Measurements from ENCODE around the gene GGA3. TPM values are rescaled to one million over a fixed set of nuclear protein-coding genes. Genes with fewer than 3 reads are reported as not detected.
"Not testable (repeated sequence)": the region's sequence is repeated elsewhere in the genome, so short reads cannot be mapped to it uniquely, and the experiment has no call there.

GGA3 gene
- total RNA-seq, 1 donor from 2014 or later, result 28.4 TPM

DNA sequence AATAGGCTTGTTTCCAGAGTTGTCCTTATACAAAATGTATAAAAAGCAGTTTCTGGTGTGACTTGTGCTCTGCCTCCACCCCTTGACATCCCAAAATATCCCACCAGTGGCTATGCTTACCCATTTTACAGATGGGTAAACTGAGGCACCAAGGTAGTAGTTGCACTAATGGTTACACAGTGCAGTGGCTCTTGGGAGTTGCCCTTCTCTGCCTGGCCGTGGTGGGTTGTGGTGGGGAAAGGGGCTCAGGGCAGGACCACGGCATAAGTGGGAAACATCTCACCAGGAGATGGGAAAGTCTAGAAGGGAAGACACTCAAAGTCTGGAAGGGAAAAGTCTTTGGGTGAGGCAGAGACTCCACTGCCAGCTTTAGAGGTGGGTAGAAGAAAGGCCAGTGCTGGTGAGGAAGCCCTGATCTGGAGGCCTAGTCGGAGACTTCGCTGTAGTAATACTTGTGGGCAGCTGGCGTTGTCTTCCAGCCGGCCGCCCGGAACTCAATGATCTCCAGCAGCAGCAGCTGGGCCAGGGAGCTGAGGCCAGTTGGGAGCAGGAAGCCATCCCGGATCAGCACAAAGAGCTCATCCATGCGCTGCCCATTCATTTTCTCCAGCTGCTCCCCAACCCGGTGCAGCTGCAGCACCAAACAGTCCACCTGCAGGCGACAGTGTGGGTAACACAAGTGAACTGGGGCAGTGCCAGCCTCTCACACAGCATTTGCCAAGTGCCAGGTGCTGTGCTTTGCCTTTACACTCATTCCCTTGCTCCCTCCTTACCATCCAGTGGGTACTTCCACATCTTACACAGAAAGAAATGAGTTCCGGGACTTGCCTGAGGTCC is 5.1 kb upstream of the GGA3 start:
- TF ChIP-seq, protein P1, sequence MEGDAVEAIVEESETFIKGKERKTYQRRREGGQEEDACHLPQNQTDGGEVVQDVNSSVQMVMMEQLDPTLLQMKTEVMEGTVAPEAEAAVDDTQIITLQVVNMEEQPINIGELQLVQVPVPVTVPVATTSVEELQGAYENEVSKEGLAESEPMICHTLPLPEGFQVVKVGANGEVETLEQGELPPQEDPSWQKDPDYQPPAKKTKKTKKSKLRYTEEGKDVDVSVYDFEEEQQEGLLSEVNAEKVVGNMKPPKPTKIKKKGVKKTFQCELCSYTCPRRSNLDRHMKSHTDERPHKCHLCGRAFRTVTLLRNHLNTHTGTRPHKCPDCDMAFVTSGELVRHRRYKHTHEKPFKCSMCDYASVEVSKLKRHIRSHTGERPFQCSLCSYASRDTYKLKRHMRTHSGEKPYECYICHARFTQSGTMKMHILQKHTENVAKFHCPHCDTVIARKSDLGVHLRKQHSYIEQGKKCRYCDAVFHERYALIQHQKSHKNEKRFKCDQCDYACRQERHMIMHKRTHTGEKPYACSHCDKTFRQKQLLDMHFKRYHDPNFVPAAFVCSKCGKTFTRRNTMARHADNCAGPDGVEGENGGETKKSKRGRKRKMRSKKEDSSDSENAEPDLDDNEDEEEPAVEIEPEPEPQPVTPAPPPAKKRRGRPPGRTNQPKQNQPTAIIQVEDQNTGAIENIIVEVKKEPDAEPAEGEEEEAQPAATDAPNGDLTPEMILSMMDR (IDR thresholded peaks at IDR 0.05), result no peak
- Mint-ChIP-seq H3K27me3 (ENCODE audit: low read depth) (no peaks in the 10 kb centered on the region), H3K27ac (ENCODE audit: unreplicated experiment) (no peak overlapping the region), H3K4me1 (ENCODE audit: low read depth) (peaks cover 24% of the 10 kb centered on the region), H3K4me3 (ENCODE audit: unreplicated experiment) (no peak overlapping the region), H3K9me3 (ENCODE audit: low read depth) (no peaks in the 10 kb centered on the region), H3K36me3 (ENCODE audit: low read depth) (peaks cover 5% of the 10 kb centered on the region)
- no peak for DNase-seq (ENCODE audit: low spot score)

DNA sequence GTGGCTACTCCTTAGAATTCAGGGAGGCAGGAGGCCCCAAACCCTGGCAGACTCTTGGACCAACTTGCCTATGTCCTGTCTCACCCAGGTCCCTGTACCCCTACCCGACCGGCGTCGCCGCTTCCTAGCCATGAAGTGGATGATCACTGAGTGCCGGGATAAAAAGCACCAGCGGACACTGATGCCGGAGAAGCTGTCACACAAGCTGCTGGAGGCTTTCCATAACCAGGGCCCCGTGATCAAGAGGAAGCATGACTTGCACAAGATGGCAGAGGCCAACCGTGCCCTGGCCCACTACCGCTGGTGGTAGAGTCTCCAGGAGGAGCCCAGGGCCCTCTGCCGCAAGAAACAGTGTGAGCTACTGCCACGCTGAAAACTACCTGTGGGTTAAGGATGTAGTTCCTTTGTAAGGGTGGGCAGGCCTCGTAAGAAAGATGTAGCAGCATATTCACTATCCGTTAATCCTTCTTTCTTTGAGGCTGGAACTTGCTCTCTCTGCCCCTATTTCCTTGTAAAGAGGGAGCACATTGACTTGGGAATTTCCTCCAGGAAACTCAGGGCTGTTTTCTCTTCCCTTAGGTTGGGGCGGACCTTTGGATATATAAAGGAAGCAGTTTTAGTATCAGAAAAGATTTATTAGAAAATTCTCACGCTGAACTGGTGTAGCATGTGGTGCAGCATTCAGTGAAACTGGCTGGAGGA is 4.4 kb upstream of the GGA3 start:
- no peak for DNase-seq (ENCODE audit: low spot score)
- no peaks in the 10 kb centered on the region for H3K9me3 Mint-ChIP-seq (ENCODE audit: low read depth)
- TF ChIP-seq, protein P1 (IDR thresholded peaks at IDR 0.05), result no peak
- H3K27ac Mint-ChIP-seq (ENCODE audit: unreplicated experiment), result no peak overlapping the region
- no peaks in the 10 kb centered on the region for H3K27me3 Mint-ChIP-seq (ENCODE audit: low read depth)
- H3K4me1 Mint-ChIP-seq (ENCODE audit: low read depth), result peaks cover 28% of the 10 kb centered on the region
- no peak overlapping the region for H3K4me3 Mint-ChIP-seq (ENCODE audit: unreplicated experiment)
- peaks cover 5% of the 10 kb centered on the region for H3K36me3 Mint-ChIP-seq (ENCODE audit: low read depth)

DNA sequence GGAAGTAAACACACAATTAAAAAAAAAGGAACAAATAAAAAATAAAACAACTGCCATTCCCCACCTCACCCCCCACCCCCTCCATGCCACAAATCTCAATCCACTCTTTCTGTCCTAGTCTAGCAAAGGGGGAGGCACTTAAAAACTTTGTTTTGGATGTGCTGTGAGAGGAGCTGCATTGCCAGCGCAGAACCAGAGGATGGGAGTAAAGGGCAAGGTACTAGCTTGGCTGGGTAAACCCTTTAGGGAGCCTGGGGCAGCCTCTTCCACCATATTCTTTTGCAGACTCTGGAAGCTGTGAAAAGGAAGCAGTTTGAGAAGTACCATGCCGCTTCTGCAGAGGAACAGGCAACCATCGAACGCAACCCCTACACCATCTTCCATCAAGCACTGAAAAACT is 1.6 kb upstream of the GGA3 start:
- peak overlapping the region; percentile 98 for H3K4me3 Mint-ChIP-seq (ENCODE audit: unreplicated experiment)
- DNase-seq (ENCODE audit: low spot score), result no peak
- H3K36me3 Mint-ChIP-seq (ENCODE audit: low read depth), result peaks cover 5% of the 10 kb centered on the region
- H3K27me3 Mint-ChIP-seq (ENCODE audit: low read depth), result no peaks in the 10 kb centered on the region
- TF ChIP-seq, protein P1 (IDR thresholded peaks at IDR 0.05), result no peak
- H3K9me3 Mint-ChIP-seq (ENCODE audit: low read depth), result no peaks in the 10 kb centered on the region
- H3K4me1 Mint-ChIP-seq (ENCODE audit: low read depth), result peaks cover 36% of the 10 kb centered on the region
- H3K27ac Mint-ChIP-seq (ENCODE audit: unreplicated experiment), result no peak overlapping the region

DNA sequence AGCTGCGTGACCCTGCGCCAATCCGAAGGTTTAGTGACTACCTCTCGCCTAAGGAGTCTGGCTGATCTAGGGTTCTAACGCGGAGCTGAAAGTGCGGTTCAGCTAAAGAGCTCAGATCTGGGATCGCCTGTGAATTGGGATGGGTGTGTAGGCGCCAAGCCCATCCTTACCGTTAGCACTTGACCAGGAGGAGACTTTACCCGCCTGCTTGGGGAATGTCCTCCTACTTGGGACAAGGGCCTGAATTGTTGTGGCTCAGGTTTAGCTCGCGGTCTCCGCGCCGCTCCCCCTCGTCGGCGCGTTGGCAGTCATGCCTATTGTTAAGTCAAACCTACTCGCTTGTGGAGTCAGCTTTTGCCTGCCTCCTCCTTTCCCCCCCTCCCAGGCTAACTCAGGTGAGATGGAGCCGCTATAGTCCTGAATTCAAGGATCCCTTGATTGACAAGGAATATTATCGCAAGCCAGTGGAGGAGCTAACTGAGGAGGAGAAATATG is 753 bp upstream of the GGA3 start:
- peak overlapping the region; percentile 98 for H3K4me3 Mint-ChIP-seq (ENCODE audit: unreplicated experiment)
- peaks cover 5% of the 10 kb centered on the region for H3K36me3 Mint-ChIP-seq (ENCODE audit: low read depth)
- peaks cover 40% of the 10 kb centered on the region for H3K4me1 Mint-ChIP-seq (ENCODE audit: low read depth)
- DNase-seq (ENCODE audit: low spot score), result no peak
- H3K27me3 Mint-ChIP-seq (ENCODE audit: low read depth), result no peaks in the 10 kb centered on the region
- TF ChIP-seq, protein P1 (IDR thresholded peaks at IDR 0.05), result no peak
- H3K9me3 Mint-ChIP-seq (ENCODE audit: low read depth), result no peaks in the 10 kb centered on the region
- H3K27ac Mint-ChIP-seq (ENCODE audit: unreplicated experiment), result peak overlapping the region; percentile 100

DNA sequence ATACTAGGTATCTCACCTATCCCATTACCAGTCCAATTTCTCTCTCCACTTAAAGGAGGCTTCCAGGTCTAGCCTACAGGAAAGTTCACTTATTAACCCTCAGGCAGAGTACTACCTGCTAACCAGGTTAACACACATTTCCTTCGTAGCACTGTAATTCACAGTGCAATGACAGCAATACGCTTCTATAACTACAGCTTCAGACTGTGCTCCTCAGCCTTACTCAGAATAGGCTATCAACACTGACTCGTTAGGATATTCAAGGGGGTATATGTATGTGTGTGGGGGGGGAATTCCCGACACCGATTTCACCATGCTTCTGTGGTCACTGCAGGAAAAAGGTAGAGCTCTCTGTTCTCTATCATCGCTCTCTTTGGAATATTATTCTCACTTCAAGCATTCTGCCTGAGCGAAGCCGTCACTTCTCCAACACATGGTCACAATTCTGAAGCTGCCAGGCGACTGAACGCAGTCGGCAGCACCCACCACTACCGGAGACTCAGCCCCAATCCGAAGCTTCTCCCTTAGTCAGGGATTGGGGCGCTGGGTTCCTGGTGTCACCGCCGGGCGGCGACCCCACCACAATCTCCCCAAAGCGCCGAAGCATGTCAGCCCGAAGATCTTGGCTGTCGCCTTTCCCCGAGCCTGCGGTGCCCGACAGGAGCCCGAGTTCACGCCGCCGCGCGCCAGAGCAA is 618 bp downstream of the GGA3 start:
- H3K27ac Mint-ChIP-seq (ENCODE audit: unreplicated experiment), result peak overlapping the region; percentile 100
- peaks cover 3% of the 10 kb centered on the region for H3K36me3 Mint-ChIP-seq (ENCODE audit: low read depth)
- peaks cover 47% of the 10 kb centered on the region for H3K4me1 Mint-ChIP-seq (ENCODE audit: low read depth)
- no peak for DNase-seq (ENCODE audit: low spot score)
- no peaks in the 10 kb centered on the region for H3K27me3 Mint-ChIP-seq (ENCODE audit: low read depth)
- peak overlapping the region; percentile 98 for H3K4me3 Mint-ChIP-seq (ENCODE audit: unreplicated experiment)
- H3K9me3 Mint-ChIP-seq (ENCODE audit: low read depth), result no peaks in the 10 kb centered on the region
- TF ChIP-seq, protein P1 (IDR thresholded peaks at IDR 0.05), result peak; percentile 50

DNA sequence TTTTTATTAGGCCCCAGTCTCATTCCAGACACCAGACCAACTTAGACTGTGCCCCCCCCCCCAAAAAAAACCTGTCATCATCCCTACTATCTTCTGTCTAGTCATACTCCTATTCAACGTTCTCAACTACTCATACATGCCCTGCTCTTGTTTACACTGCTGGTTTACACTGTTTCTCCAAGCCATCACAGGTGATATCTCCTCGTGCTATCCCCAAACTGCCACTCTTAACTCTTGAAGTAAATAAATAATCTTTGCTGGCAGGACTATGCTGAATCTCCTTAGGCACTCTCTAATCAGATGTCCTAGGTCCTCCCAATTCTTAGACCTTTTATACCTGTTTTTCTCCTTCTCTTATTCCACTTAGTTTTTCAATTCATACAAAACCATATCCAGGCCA is 4.2 kb downstream of the GGA3 start:
- H3K27me3 Mint-ChIP-seq (ENCODE audit: low read depth); H3K27ac Mint-ChIP-seq (ENCODE audit: unreplicated experiment); DNase-seq (ENCODE audit: low spot score); H3K9me3 Mint-ChIP-seq (ENCODE audit: low read depth); H3K4me3 Mint-ChIP-seq (ENCODE audit: unreplicated experiment); H3K36me3 Mint-ChIP-seq (ENCODE audit: low read depth): not testable (repeated sequence)
- H3K4me1 Mint-ChIP-seq (ENCODE audit: low read depth), result peaks cover 40% of the 10 kb centered on the region

DNA sequence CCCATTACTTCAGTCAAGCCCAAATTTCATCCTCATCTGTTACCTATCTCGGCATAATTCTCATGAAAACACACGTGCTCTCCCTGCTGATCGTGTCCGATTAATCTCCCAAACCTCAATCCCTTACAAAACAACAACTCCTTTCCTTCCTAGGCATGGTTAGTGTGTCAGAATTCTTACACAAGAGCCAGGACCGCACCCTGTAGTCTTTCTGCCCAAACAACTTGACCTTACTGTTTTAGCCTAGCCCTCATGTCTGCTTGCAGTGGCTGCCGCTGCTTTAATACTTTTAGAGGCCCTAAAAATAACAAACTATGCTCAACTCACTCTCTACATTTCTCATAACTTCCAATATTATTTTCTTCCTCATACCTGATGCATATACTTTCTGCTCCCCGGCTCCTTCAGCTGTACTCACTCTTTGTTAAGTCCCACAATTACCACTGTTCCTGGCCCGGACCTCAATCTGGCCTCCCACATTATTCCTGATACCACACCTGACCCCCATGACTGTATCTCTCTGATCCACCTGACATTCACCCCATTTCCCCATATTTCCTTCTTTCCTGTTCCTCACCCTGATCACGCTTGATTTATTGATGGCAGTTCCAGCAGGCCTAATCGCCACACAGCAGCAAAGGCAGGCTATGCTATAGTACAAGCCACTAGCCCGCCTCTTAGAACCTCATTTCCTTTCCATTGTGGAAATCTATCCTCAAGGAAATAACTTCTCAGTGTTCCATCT is 5.3 kb downstream of the GGA3 start:
- not testable (repeated sequence) for H3K36me3 Mint-ChIP-seq (ENCODE audit: low read depth); H3K27me3 Mint-ChIP-seq (ENCODE audit: low read depth); H3K9me3 Mint-ChIP-seq (ENCODE audit: low read depth); DNase-seq (ENCODE audit: low spot score); H3K4me3 Mint-ChIP-seq (ENCODE audit: unreplicated experiment)
- peak overlapping the region; percentile 42 for H3K27ac Mint-ChIP-seq (ENCODE audit: unreplicated experiment)
- peaks cover 40% of the 10 kb centered on the region for H3K4me1 Mint-ChIP-seq (ENCODE audit: low read depth)
